ENCODE measurements around the gene ERI2.

- TF ChIP-seq POLR2A (IDR thresholded peaks at IDR 0.05) (no peak), EP300 (IDR thresholded peaks at IDR 0.05) (no peak), POLR2AphosphoS5 (IDR thresholded peaks at IDR 0.05) (no peak)
- TF ChIP-seq, protein P1, sequence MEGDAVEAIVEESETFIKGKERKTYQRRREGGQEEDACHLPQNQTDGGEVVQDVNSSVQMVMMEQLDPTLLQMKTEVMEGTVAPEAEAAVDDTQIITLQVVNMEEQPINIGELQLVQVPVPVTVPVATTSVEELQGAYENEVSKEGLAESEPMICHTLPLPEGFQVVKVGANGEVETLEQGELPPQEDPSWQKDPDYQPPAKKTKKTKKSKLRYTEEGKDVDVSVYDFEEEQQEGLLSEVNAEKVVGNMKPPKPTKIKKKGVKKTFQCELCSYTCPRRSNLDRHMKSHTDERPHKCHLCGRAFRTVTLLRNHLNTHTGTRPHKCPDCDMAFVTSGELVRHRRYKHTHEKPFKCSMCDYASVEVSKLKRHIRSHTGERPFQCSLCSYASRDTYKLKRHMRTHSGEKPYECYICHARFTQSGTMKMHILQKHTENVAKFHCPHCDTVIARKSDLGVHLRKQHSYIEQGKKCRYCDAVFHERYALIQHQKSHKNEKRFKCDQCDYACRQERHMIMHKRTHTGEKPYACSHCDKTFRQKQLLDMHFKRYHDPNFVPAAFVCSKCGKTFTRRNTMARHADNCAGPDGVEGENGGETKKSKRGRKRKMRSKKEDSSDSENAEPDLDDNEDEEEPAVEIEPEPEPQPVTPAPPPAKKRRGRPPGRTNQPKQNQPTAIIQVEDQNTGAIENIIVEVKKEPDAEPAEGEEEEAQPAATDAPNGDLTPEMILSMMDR (IDR thresholded peaks at IDR 0.05) = no peak
These were observed 38.2 kb downstream of the ERI2 start for GRCh38 chr16:20768121-20768520.
